Lung (tissue), 12 donors: ENCODE measurements around the gene CDV3. TPM values are rescaled to one million over a fixed set of nuclear protein-coding genes. Genes with fewer than 3 reads are reported as not detected.
"Not testable (repeated sequence)": the region's sequence is repeated elsewhere in the genome, so short reads cannot be mapped to it uniquely, and the experiment has no call there.

ENCODE experiments used
- ATAC-seq: fragments of 200-7000 bp; cut with Tn5 transposase; one replicate; pipeline ENCODE4 v1.9.1; 2020; ENCODE audit warnings: moderate number of reproducible peaks; ENCODE audit not compliant: insufficient read depth, low FRiP score
- DNase-seq, 3 donors: peaks; one replicate each; pipeline ENCODE4 v3.0.0-alpha.2; 2013 to 2017
- H3K27ac ChIP-seq, 2 donors: one replicate each; pipeline ENCODE4 v1.5.1; 2013; ENCODE audit warnings: mild to moderate bottlenecking in 2 of 2, moderate library complexity in 2 of 2, control low read depth in 1 of 2, inconsistent platforms in 1 of 2, low read depth in 1 of 2, low read length in 1 of 2
- H3K27me3 ChIP-seq, 3 donors: one replicate each; pipeline ENCODE4 v1.5.1; 2013; ENCODE audit warnings: low read length in 2 of 3; ENCODE audit not compliant: control insufficient read depth in 3 of 3, insufficient read depth in 3 of 3
- H3K36me3 ChIP-seq, 4 donors: one replicate each; pipeline ENCODE4 v1.5.1; 2013; ENCODE audit warnings: low read length in 4 of 4, mild to moderate bottlenecking in 1 of 4, moderate library complexity in 1 of 4; ENCODE audit not compliant: control insufficient read depth in 4 of 4, insufficient read depth in 4 of 4
- H3K4me1 ChIP-seq, 5 donors: one replicate each; pipeline ENCODE4 v1.5.1; 2013; ENCODE audit warnings: low read length in 5 of 5, mild to moderate bottlenecking in 2 of 5, moderate library complexity in 1 of 5; ENCODE audit not compliant: control insufficient read depth in 5 of 5, insufficient read depth in 5 of 5
- H3K4me3 ChIP-seq: one replicate; pipeline ENCODE4 v1.5.1; 2013; ENCODE audit warnings: mild to moderate bottlenecking, control low read depth, moderate library complexity
- H3K9ac ChIP-seq, 2 donors: one replicate each; pipeline ENCODE4 v1.5.1; 2013; ENCODE audit warnings: low read length in 2 of 2, control low read depth in 1 of 2; ENCODE audit not compliant: insufficient read depth in 1 of 2
- H3K9me3 ChIP-seq, 4 donors: one replicate each; pipeline ENCODE4 v1.5.1; 2013; ENCODE audit warnings: low read length in 3 of 4, mild to moderate bottlenecking in 1 of 4, moderate library complexity in 1 of 4; ENCODE audit not compliant: control insufficient read depth in 4 of 4, insufficient read depth in 3 of 4
- WGBS, 2 donors: extraction: QIAGEN DNeasy Blood & Tissue Kit; methylation state at CpG; one replicate each; pipeline ENCODE4 v1.1.7; 2013; 5-methylcytosine and 5-hydroxymethylcytosine counted together
- polyA plus RNA-seq, 2 donors: library from polyadenylated mRNA; stranded (reverse); fragments of 200-250 nt; gene quantifications; one replicate each; pipeline ENCODE4 v1.2.1, GENCODE V29; 2013
- total RNA-seq, 2 donors: library from RNA; depleted of rRNA in 1 of 2; stranded (reverse); fragments of >200 nt in 1 of 2; gene quantifications; one replicate each; pipeline ENCODE4 v1.2.1, GENCODE V29; 2014 to 2021
- TF ChIP-seq, protein P1 (sequence below): IDR thresholded peaks from 2 replicates; pipeline ENCODE4 v1.5.1; 2012; ENCODE audit warnings: mild to moderate bottlenecking; ENCODE audit errors: control extremely low read depth, extremely low read depth
- donor health status: control.
- donor health status: control.
- donor health status: Bipolar disorder and iron deficiency.
- donor health status: healthy.
- donor health status: DM: yes; HTN: yes; CAD: no.

CDV3 gene
- total and polyA plus RNA-seq, 4 donors: 50.5 to 138 (median 104) TPM

GRCh38 chr3:133535971-133536881 is 37.3 kb upstream of the CDV3 start:
- H3K27ac ChIP-seq: peak overlapping the region in 1 of 2 donors; percentile 90
- H3K4me1 ChIP-seq: peaks cover 0 to 18% (median 5%) of the 10 kb centered on the region in 5 donors
- no peaks in the 10 kb centered on the region for H3K27me3 ChIP-seq
- DNase-seq (peak; percentile 64 to 97 (median 96)), ATAC-seq (peak; percentile 48)
- TF ChIP-seq, protein P1, sequence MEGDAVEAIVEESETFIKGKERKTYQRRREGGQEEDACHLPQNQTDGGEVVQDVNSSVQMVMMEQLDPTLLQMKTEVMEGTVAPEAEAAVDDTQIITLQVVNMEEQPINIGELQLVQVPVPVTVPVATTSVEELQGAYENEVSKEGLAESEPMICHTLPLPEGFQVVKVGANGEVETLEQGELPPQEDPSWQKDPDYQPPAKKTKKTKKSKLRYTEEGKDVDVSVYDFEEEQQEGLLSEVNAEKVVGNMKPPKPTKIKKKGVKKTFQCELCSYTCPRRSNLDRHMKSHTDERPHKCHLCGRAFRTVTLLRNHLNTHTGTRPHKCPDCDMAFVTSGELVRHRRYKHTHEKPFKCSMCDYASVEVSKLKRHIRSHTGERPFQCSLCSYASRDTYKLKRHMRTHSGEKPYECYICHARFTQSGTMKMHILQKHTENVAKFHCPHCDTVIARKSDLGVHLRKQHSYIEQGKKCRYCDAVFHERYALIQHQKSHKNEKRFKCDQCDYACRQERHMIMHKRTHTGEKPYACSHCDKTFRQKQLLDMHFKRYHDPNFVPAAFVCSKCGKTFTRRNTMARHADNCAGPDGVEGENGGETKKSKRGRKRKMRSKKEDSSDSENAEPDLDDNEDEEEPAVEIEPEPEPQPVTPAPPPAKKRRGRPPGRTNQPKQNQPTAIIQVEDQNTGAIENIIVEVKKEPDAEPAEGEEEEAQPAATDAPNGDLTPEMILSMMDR: no peak
- H3K36me3 ChIP-seq: no peaks in the 10 kb centered on the region
- no peak overlapping the region for H3K4me3 ChIP-seq
- 22 to 68% methylated on average over 1 of the region's 1 CpG for WGBS, 2 donors
- H3K9me3 ChIP-seq: no peaks in the 10 kb centered on the region
- H3K9ac ChIP-seq: peak overlapping the region in 1 of 2 donors; percentile 86

DNA sequence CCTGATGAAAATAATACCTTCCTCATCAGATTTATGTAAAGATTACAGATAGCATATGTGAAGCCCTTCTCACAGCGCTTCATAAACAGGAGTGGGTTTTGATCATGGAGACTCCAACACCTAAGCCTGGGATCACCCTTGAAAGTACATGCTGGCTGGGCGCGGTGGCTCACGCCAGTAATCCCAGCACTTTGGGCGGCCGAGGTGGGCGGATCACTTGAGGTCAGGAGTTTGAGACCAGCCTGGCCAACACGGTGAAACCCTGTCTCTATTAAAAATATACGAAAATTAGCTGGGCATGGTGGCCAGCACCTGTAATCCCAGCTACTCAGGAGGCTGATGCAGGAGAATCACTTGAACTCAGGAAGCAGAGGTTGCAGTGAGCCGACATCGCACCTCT is 36.4 kb upstream of the CDV3 start:
- not testable (repeated sequence) for ATAC-seq, H3K4me3 ChIP-seq, H3K36me3 ChIP-seq, H3K9me3 ChIP-seq, H3K27me3 ChIP-seq, H3K9ac ChIP-seq, DNase-seq, H3K27ac ChIP-seq
- 95 to 99% methylated on average over 11 of the region's 11 CpGs for WGBS, 2 donors
- peaks cover 0 to 18% (median 7%) of the 10 kb centered on the region in 5 donors for H3K4me1 ChIP-seq

GRCh38 chr3:133538154-133538553 is 35.3 kb upstream of the CDV3 start:
- Histone ChIP-seq H3K4me3 (no peak overlapping the region), H3K27me3 (no peaks in the 10 kb centered on the region), H3K4me1 (peaks cover 0 to 22% (median 7%) of the 10 kb centered on the region in 5 donors), H3K9me3 (no peaks in the 10 kb centered on the region), H3K27ac (no peak overlapping the region), H3K9ac (no peak overlapping the region), H3K36me3 (no peaks in the 10 kb centered on the region)
- TF ChIP-seq, protein P1: no peak
- no peak for DNase-seq
- no peak for ATAC-seq
- WGBS, 2 donors: 96% methylated on average over 2 of the region's 2 CpGs

GRCh38 chr3:133540896-133541674 is 32.4 kb upstream of the CDV3 start:
- Histone ChIP-seq H3K27ac (no peak overlapping the region), H3K9me3 (no peaks in the 10 kb centered on the region), H3K4me1 (peaks cover 0 to 13% (median 7%) of the 10 kb centered on the region in 5 donors), H3K9ac (no peak overlapping the region), H3K27me3 (no peaks in the 10 kb centered on the region), H3K4me3 (no peak overlapping the region), H3K36me3 (no peaks in the 10 kb centered on the region)
- ATAC-seq (no peak), DNase-seq (no peak)
- 50 to 59% methylated on average over 2 of the region's 2 CpGs for WGBS, 2 donors
- TF ChIP-seq, protein P1: no peak
